Activated CD8-positive, alpha-beta memory T cell treated with anti-CD3 and anti-CD28 coated beads for 36 hours (primary cell): ENCODE measurements around the gene LY6G5C. TPM values are rescaled to one million over a fixed set of nuclear protein-coding genes. Genes with fewer than 3 reads are reported as not detected.

Source experiments
- CTCF ChIA-PET: fragments of 350-600 bp; sonication (Branson Sonifier 250); formaldehyde crosslinking; loops from one replicate; lab custom pipeline; 2021; ENCODE audit warnings: antibody characterized with exemption; lab: Charles Lee
- POLR2A ChIA-PET: fragments of 350-600 bp; sonication (Branson Sonifier 250); formaldehyde crosslinking; loops from one replicate; lab custom pipeline; 2021; ENCODE audit warnings: antibody characterized with exemption; lab: Charles Lee
- total RNA-seq, 2 experiments: library from RNA; stranded (reverse); gene quantifications; one replicate each; pipeline ENCODE4 v1.2.3, GENCODE V29; 2021

Gene LY6G5C
- total RNA-seq, 2 experiments from 2014 or later, result 3.1 to 3.5 TPM

- POLR2A ChIA-PET, result interaction anchor here (0.6 to 1.1 kb wide), 3 partner anchors 176 to 1312 kb away, joined by 3 to 8 read pairs (median 4); partner anchors contain the start of gene DXO
- CTCF ChIA-PET, result interaction anchor here (0.7 to 0.8 kb wide), 3 partner anchors 13 to 67 kb away, joined by 3 read pairs; no protein-coding TSS in a partner anchor
Measured at GRCh38 chr6:31658983-31659648, 21.8 kb downstream of the LY6G5C start.

DNA sequence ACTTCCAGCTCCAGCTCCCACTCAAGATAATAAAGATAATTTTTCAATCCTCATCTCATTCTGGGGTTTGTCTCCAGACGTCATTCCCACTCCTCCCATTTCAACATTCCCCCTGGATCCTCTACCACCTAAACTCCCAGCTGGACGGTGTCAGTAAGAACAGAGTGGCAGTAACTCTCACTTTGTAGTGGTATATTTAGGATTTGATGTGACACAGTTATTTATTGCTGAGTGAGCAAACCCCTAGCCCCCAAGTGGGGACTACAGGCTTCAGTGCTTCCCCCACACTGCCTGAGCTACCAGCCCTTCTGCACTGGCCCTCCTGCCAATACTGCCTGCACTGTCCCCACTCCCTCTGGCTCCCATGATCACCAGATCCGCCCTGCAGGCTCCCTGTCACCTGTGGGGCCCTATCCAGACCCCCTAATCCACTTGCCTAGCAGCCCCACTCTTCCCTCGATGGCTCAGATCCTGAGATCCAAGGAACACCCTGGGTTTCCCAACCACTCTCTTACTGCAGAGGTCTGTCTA lies 22.6 kb downstream of the LY6G5C start:
- ChIA-PET CTCF (interaction anchor here (0.7 to 0.9 kb wide), 2 partner anchors 66 to 164 kb away, joined by 3 read pairs; no protein-coding TSS in a partner anchor), POLR2A (interaction anchor here (0.7 kb wide), 1 partner anchor 1313 kb away, joined by 8 read pairs; no protein-coding TSS in a partner anchor)

DNA sequence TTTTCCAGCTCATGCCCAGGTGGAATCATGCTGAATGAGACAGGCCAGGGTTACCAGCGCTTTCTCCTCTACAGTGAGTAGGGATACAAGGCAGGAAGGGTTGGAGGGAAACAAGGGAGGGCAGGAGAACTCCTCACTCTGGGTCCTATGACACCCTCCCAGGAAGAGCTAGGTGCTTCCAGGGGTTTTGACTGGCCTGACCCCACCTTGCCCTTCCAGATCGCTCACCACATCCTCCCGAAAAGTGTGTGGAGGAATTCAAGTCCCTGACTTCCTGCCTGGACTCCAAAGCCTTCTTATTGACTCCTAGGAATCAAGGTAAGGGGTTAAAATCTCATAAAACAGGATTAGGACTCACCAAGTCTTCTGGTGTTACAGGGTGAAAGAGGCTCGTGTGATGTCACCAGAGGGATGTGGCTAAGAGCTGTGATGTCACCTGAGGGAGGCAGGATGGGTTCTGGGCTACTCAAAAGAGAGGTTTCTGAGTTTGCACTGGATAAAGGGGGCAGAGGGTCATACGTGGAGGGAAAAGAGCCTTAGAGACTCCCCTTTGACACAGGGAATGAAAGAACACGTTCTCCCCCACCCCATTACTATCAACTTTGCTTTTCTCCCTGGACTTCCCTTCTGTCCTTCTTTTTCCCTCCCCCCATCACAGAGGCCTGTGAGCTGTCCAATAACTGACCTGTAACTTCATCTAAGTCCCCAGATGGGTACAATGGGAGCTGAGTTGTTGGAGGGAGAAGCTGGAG lies 23.3 kb downstream of the LY6G5C start:
- ChIA-PET CTCF (interaction anchor here (0.9 kb wide), 1 partner anchor 165 kb away, joined by 3 read pairs; no protein-coding TSS in a partner anchor), POLR2A (no interaction called here)

- ChIA-PET POLR2A (no interaction called here), CTCF (interaction anchor here (1.0 kb wide), 1 partner anchor 90 kb away, joined by 4 read pairs; no protein-coding TSS in a partner anchor)
Measured at GRCh38 chr6:31655349-31656237, 25.3 kb downstream of the LY6G5C start, which contains the start of gene APOM. TSS of gene APOM (plus strand) at chr6:31655894. CDS start at chr6:31655967, 73 bp downstream.

DNA sequence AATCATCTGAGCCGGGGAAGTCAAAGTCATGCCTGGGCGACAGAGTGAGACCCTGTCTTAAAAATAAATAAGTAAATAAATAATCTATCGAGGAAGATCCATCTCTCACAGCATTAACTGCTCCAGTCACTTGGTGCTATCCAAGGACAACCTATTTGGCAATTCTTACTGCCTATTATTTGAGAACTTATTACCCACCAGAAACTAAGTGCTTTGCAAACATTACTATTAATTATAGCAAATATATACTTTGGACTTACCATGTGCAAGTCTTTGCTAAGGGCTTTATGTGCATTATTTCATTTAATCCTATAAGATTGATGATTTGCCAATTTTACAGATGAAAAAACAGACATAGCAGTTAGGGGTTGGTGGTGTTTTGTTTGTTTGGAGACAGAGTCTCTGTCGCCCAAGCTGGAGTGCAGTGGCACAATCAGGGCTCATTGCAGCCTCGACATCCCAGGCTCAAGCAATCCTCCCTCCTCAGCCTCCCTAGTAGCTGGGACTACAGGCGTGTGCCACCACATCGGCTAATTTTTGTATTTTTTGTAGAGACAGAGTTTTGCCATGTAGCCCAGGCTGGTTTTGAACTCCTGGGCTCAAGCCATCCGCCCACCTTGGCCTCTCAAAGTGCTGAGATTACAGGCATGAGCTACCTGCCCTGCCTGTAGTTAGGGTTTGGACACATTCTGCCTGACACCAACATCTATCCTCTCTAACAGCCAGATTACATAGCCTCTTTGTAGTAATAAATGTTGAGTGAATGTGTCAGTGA lies 26.1 kb downstream of the LY6G5C start:
- ChIA-PET POLR2A (interaction anchor here (3.5 kb wide), 1 partner anchor 10 kb away, joined by 29 read pairs; the partner anchor contains the start of genes CSNK2B and GPANK1), CTCF (interaction anchor here (0.7 to 1.0 kb wide), 3 partner anchors 91 to 1298 kb away, joined by 3 to 4 read pairs (median 3); partner anchors contain the start of gene HLA-DMA)

DNA sequence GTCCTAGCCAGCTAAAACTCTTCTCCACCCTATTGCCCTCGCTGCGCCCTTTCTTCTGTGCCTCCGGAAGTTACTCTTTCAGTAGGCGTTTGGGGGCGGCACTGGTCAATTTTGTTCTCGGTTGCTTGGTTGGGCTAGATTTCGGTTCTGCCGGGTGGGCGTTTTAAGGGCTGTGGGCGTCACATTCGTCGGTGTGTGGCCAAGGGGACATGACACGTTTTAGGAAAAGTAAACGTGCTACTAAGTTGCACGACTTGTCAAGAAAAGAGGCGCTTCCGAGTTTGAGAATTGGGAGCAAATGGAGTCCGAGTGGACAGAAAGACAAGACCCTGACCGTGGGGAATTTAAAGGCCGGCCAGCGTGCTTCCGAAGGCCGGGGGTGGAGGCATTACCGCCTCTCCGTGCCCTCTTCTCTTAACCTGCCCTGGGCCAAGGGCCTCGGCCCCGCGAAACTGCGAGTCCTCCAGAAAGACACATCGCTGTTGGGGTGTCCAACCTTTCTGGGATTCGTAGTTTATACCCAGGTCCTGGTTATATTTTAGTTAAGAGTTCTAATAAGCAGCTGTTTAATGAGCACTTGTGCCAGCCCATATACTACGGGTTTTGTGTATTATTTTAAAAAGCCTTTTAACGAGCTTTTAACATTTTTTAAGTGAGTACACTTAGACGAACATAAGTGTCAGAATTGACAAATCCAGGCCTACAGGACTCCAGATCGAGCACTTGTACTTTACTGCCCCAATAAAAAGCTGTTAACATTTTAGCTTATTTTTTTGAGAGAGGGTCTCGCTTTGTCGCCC lies 27.7 kb downstream of the LY6G5C start:
- ChIA-PET CTCF (interaction anchor here (0.5 to 2.5 kb wide), 9 partner anchors 8 to 1085 kb away, joined by 3 to 21 read pairs (median 4); partner anchors contain the start of genes C6orf47, GPANK1 and LY6G5B), POLR2A (interaction anchor here (0.6 to 3.5 kb wide), 12 partner anchors 7 to 1315 kb away, joined by 3 to 29 read pairs (median 4); partner anchors contain the start of genes ABHD16A, C6orf47, CSNK2B and GPANK1)

GRCh38 chr6:31651602-31652191 lies 29.2 kb downstream of the LY6G5C start:
- POLR2A ChIA-PET, result interaction anchor here (0.8 to 3.5 kb wide), 8 partner anchors 9 to 175 kb away, joined by 3 to 29 read pairs (median 4); partner anchors contain the start of genes ABHD16A, C6orf47, CSNK2B and GPANK1
- CTCF ChIA-PET, result interaction anchor here (0.6 to 2.5 kb wide), 7 partner anchors 9 to 1667 kb away, joined by 3 to 21 read pairs (median 4); partner anchors contain the start of genes C6orf47, GPANK1, LY6G5B and NCR3

DNA sequence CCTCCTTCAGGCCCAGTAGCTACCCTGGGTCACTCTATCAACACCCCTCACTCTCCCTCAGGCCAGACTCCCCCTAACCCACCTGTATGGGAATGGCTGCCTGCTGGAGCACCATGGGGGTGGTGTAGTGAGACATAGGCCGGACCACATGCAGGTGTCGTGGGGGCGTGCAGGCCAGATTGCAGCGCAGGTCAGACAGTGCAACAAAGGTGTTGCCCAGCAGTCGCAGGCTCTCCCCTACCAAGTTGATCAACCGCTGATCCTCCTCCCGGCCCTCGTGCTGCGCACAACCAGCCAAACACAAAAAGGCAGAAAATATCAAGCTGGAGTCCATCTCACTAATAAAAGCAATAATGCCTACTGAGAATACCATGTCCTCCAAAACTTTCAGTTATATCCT lies 35.5 kb downstream of the LY6G5C start:
- POLR2A ChIA-PET, result no interaction called here
- CTCF ChIA-PET, result interaction anchor here (1.7 kb wide), 1 partner anchor 25 kb away, joined by 3 read pairs; the partner anchor contains the start of gene PRRC2A

- CTCF ChIA-PET, result interaction anchor here (1.2 to 1.3 kb wide), 2 partner anchors 9 to 19 kb away, joined by 3 to 4 read pairs; no protein-coding TSS in a partner anchor
- POLR2A ChIA-PET, result interaction anchor here (0.9 kb wide), 1 partner anchor 26 kb away, joined by 3 read pairs; the partner anchor contains the start of gene LY6G5B
Measured at GRCh38 chr6:31643818-31644454, 36.9 kb downstream of the LY6G5C start.

DNA sequence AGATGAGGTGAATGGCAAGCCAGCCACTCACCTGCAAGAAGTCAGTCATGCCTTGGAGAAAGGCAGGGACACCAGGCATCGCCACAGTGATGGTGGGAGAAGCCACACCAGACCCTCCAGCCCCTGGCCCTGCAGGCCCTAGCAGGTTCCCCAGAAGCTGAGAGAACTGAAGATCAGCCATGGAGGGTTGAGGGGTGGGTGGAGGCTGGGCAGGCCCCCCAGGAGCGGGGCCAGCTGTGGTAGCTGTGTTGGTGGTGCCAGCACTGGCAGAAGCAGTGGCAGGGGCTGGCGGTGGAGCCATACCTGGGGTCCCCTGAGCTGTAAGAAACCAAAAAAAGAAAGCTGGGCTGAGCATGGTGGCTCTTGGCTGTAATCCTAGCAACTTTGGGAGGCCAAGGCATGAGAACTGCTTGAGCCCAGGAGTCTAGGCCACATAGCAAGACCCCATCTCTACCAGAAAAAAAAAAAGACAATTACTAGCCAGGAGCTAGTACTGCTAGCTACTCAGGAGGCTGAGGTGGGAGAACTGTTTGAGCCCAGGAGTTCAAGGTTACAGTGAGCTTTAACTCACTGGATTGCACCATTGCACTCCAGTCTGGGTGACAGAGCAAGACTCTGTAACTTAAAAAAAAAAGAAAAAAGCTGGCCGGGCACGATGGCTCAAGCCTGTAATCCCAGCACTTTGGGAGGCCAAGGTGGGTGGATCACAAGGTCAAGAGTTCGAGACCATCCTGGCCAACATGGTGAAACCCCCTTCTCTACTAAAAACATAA lies 37.9 kb downstream of the LY6G5C start:
- CTCF ChIA-PET, result interaction anchor here (1.3 kb wide), 1 partner anchor 10 kb away, joined by 3 read pairs; no protein-coding TSS in a partner anchor
- POLR2A ChIA-PET, result interaction anchor here (0.9 kb wide), 1 partner anchor 27 kb away, joined by 3 read pairs; the partner anchor contains the start of gene LY6G5B

DNA sequence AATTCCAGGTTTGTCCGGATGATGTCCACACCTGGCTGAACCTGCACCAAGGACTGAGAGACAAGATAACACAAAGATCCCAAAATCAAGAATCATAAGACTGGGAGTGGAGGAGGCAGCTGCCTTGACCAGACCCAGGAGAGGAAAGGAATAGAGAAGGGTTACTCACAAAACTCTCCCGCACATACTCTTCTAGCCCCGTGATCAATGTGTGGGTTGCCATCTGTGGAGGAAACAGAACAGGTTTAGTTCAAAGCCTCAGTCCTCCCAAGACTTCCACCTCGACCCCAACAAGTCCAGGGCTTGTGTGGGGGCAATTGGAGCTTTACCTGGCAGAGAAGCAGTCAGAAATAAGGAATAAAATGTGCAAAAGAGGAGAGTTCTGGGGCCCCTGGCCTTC lies 39.5 kb downstream of the LY6G5C start:
- ChIA-PET POLR2A (interaction anchor here (0.9 kb wide), 1 partner anchor 8 kb away, joined by 3 read pairs; no protein-coding TSS in a partner anchor), CTCF (no interaction called here)

- ChIA-PET CTCF (interaction anchor here (1.0 to 1.4 kb wide), 2 partner anchors 33 to 42 kb away, joined by 3 to 7 read pairs; no protein-coding TSS in a partner anchor), POLR2A (interaction anchor here (0.9 kb wide), 1 partner anchor 9 kb away, joined by 3 read pairs; no protein-coding TSS in a partner anchor)
Measured at GRCh38 chr6:31640612-31641011, 40.3 kb downstream of the LY6G5C start.

DNA sequence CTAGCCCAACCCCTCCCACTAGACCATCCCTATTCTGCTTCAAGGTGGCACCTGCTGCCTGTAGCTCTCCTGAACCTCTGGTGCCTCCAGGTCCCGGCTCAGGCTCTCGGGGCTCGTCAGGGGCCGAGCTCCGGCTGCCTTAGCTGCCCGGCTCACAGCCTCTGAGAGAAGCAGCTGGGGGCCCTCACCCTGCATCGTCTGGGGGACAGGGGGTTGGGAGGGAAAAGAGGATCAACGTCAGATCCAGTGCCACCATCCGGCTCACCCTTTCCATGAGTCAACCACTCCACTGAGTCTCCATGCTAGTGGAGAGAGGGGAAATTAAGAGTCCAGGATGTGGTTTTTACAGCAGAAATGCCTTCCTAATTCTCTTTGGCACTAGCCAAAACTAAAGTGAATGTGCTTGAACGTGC lies 41.4 kb downstream of the LY6G5C start:
- ChIA-PET POLR2A (no interaction called here), CTCF (interaction anchor here (0.6 to 2.0 kb wide), 5 partner anchors 10 to 181 kb away, joined by 3 to 7 read pairs (median 5); partner anchors contain the start of gene BAG6)

GRCh38 chr6:31639043-31639442 lies 41.8 kb downstream of the LY6G5C start:
- POLR2A ChIA-PET, result interaction anchor here (0.8 kb wide), 1 partner anchor 24 kb away, joined by 3 read pairs; no protein-coding TSS in a partner anchor

More at GRCh38 chr6:31639043-31639442, 41.8 kb downstream of the LY6G5C start:
- CTCF ChIA-PET, result interaction anchor here (0.7 to 2.0 kb wide), 3 partner anchors 11 to 89 kb away, joined by 3 to 5 read pairs (median 5); partner anchors contain the start of gene BAG6
